Hepatic stellate cell (primary cell): ENCODE results near the gene MAMLD1.
"Not testable (repeated sequence)": the region's sequence is repeated elsewhere in the genome, so short reads cannot be mapped to it uniquely, and the experiment has no call there.

Experiments used
- DNase-seq: peaks from one replicate; pipeline ENCODE4 v3.0.0; 2011; ENCODE audit warnings: low spot score

MAMLD1 gene

GRCh38 chrX:150362599-150363481, at the start of gene MAMLD1:
MAMLD1 (plus strand) TSS chrX:150363317; CDS start chrX:150445517, 82,200 bp downstream.
- DNase-seq, result peak; percentile 72

GRCh38 chrX:150313514-150313913, 49.6 kb upstream of the MAMLD1 start:
- DNase-seq, result no peak

GRCh38 chrX:150314186-150314585, 48.9 kb upstream of the MAMLD1 start:
- no peak for DNase-seq

GRCh38 chrX:150316564-150316963, 46.6 kb upstream of the MAMLD1 start:
- no peak for DNase-seq

- no peak for DNase-seq
Measured at GRCh38 chrX:150323020-150323419, 40.1 kb upstream of the MAMLD1 start.

GRCh38 chrX:150324035-150324728, 38.9 kb upstream of the MAMLD1 start:
- peak; percentile 80 for DNase-seq

GRCh38 chrX:150324919-150325318, 38.2 kb upstream of the MAMLD1 start:
- DNase-seq, result no peak

GRCh38 chrX:150326541-150327247, 36.4 kb upstream of the MAMLD1 start:
- no peak for DNase-seq

GRCh38 chrX:150329282-150329681, 33.8 kb upstream of the MAMLD1 start:
- no peak for DNase-seq

- DNase-seq, result no peak
Measured at GRCh38 chrX:150329868-150330267, 33.2 kb upstream of the MAMLD1 start.

- no peak for DNase-seq
Measured at GRCh38 chrX:150332023-150332422, 31.1 kb upstream of the MAMLD1 start.

- no peak for DNase-seq
Measured at GRCh38 chrX:150334100-150334499, 29.0 kb upstream of the MAMLD1 start.

- DNase-seq, result no peak
Measured at GRCh38 chrX:150334981-150335380, 28.1 kb upstream of the MAMLD1 start.

GRCh38 chrX:150337026-150337425, 26.1 kb upstream of the MAMLD1 start:
- no peak for DNase-seq

- DNase-seq, result no peak
Measured at GRCh38 chrX:150337536-150337935, 25.6 kb upstream of the MAMLD1 start.

- DNase-seq, result no peak
Measured at GRCh38 chrX:150338615-150339014, 24.5 kb upstream of the MAMLD1 start.

GRCh38 chrX:150339736-150340135, 23.4 kb upstream of the MAMLD1 start:
- no peak for DNase-seq

- DNase-seq, result not testable (repeated sequence)
Measured at GRCh38 chrX:150340326-150340725, 22.8 kb upstream of the MAMLD1 start.

GRCh38 chrX:150347471-150347870, 15.6 kb upstream of the MAMLD1 start:
- DNase-seq, result no peak

GRCh38 chrX:150348365-150348764, 14.8 kb upstream of the MAMLD1 start:
- DNase-seq, result no peak

GRCh38 chrX:150352114-150352513, 11.0 kb upstream of the MAMLD1 start:
- DNase-seq, result no peak

- DNase-seq, result no peak
Measured at GRCh38 chrX:150352581-150352980, 10.5 kb upstream of the MAMLD1 start.

- no peak for DNase-seq
Measured at GRCh38 chrX:150355913-150356312, 7.2 kb upstream of the MAMLD1 start.
